Measurements from ENCODE around the gene CDIPT. TPM values are rescaled to one million over a fixed set of nuclear protein-coding genes. Genes with fewer than 3 reads are reported as not detected.
A peak's percentile ranks its signal among the peaks of the same experiment; 100 is the strongest.

CDIPT gene
- total and polyA plus RNA-seq, 2 of the 4 experiments (the other 2 are of a cell fraction): 47.1 to 100 TPM

GRCh38 chr16:29844575-29845331 is 18.3 kb downstream of the CDIPT start:
- Histone ChIP-seq H4K5ac (ENCODE audit: low read depth, low read length) (no peak overlapping the region), H2AK9ac (replicated peaks; ENCODE audit: low read depth, low read length, poor library complexity) (no peak overlapping the region), H4K91ac (ENCODE audit: insufficient read depth, low read depth, low read length) (no peak overlapping the region), H4K8ac (ENCODE audit: low read depth in 2 of 2, low read length in 2 of 2) (no peak overlapping the region), H2AK5ac (ENCODE audit: low read depth, low read length) (no peak overlapping the region), H3K18ac (ENCODE audit: low read depth, low read length) (no peak overlapping the region), H3K4me3 (ENCODE audit: insufficient read depth, low read depth, low read length) (no peak overlapping the region), H3K4me2 (ENCODE audit: low read depth, low read length) (no peak overlapping the region), H2BK120ac (ENCODE audit: low read depth, low read length) (no peak overlapping the region), H3K9me1 (ENCODE audit: insufficient read depth, low read length) (no peaks in the 10 kb centered on the region), H3K36me3 (ENCODE audit: control insufficient read depth, insufficient read depth, low read length) (peaks cover 71% of the 10 kb centered on the region), H2BK5ac (ENCODE audit: low read depth, low read length, poor library complexity, severe bottlenecking) (no peak overlapping the region), H3K4me1 (ENCODE audit: control insufficient read depth, insufficient read depth, low read length) (no peaks in the 10 kb centered on the region; the same call in 1 of the 2 replicates), H3K79me1 (ENCODE audit: low read depth in 1 of 2, low read length in 2 of 2) (peaks cover 0 to 23% of the 10 kb centered on the region in 2 experiments; a peak in 1 of 4 replicates), H3K9ac (ENCODE audit: low read depth, low read length) (no peak overlapping the region), H3K27me3 (ENCODE audit: control insufficient read depth, insufficient read depth, low read length) (no peaks in the 10 kb centered on the region), H2AFZ (replicated peaks; ENCODE audit: low read length, poor library complexity) (peak overlapping the region; percentile 53), H3K4ac (ENCODE audit: low read depth, low read length) (no peak overlapping the region), H2BK15ac (ENCODE audit: low read depth, low read length) (no peak overlapping the region), H3K14ac (replicated peaks; ENCODE audit: low read depth, low read length) (no peak overlapping the region), H2BK20ac (ENCODE audit: low read depth, low read length) (no peak overlapping the region), H3K27ac (ENCODE audit: insufficient read depth, low read length) (no peak overlapping the region), H3K56ac (ENCODE audit: extremely low read depth, insufficient read depth, low read length) (no peak overlapping the region), H4K20me1 (ENCODE audit: insufficient read depth, low read length) (no peaks in the 10 kb centered on the region; the same call in 1 of the 2 replicates), H3K9me3 (ENCODE audit: control insufficient read depth, insufficient read depth, low read length) (no peaks in the 10 kb centered on the region), H3K23ac (ENCODE audit: low read depth, low read length) (no peak overlapping the region)
- no peak for DNase-seq
- ChIA-PET CTCF (no interaction called here), POLR2A (ENCODE audit: unreplicated experiment) (no interaction called here)
- BruUV-seq (replicated peaks): no TSS peak
- in situ Hi-C loops (cut with MboI; ENCODE audit: low sequenced_read_pairs) (no loop called here), dilution Hi-C loops (cut with HindIII; ENCODE audit: low sequenced_read_pairs, unreplicated experiment) (no loop called here), intact Hi-C loops (cut with micrococcal nuclease) (no loop called here)
- TF ChIP-seq CTCF (conservative IDR thresholded peaks at IDR 0.05; ENCODE audit: low read depth, low read length): no peak
- TF ChIP-seq ELK1 (IDR thresholded peaks at IDR 0.05; ENCODE audit: borderline replicate concordance, low read depth, low read length): no peak
- 0 out of 2 replicates have a peak, but pooled peaks have one; percentile 15 for TF ChIP-seq CEBPB (IDR thresholded peaks at IDR 0.05; ENCODE audit: low read depth, low read length)
- TF ChIP-seq RAD21 (IDR thresholded peaks at IDR 0.05; ENCODE audit: low read length): no peak
- no peak for TF ChIP-seq RFX5 (IDR thresholded peaks at IDR 0.05; ENCODE audit: low read depth, low read length)
- TF ChIP-seq MXI1 (IDR thresholded peaks at IDR 0.05; ENCODE audit: borderline replicate concordance, low read depth, low read length): no peak
- no peak for ATAC-seq (ENCODE audit: low read depth)
- WGBS, 2 experiments (ENCODE audit: extremely low coverage in 2 of 2, insufficient read length in 1 of 2): 93% methylated on average over 25 of the region's 28 CpGs; no CpG with 5 or more reads in 1 of the 2 experiments

All from IMR-90 (cell line).